Measurements from ENCODE around the gene SPSB4.

Gene SPSB4

GRCh38 chr3:141055536-141056445 lies 4.6 kb downstream of the SPSB4 start:
- ATAC-seq: no peak
- TF ChIP-seq ZNF70 (CRISPR knock-in tag; IDR thresholded peaks at IDR 0.05) (no peak), GLIS3 (CRISPR knock-in tag; IDR thresholded peaks at IDR 0.05) (no peak)

DNA sequence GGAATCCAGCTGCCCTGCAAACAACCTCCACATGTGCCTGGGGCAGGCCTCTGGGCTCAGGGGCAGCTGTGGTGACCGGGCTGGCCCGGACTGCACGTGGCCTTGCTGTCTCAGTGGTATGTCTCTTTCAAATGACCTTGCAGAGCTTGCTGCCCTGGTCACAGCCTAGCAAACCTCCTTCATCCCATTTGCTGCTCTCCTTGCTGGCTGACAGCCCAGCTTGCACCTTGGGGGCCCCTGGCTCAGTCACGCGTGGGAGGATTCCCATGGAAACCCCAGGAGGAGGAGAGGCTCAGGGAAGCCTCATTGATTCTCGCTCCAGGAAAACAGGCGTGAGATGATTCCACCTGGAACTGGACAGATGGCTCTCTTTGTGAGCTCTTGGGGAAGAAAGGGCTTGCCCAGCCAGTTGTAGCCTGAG lies 5.6 kb downstream of the SPSB4 start:
- ATAC-seq: no peak
- TF ChIP-seq ZNF70 (CRISPR knock-in tag; IDR thresholded peaks at IDR 0.05) (no peak), OSR1 (CRISPR knock-in tag; IDR thresholded peaks at IDR 0.05) (no peak), BACH2 (CRISPR knock-in tag; IDR thresholded peaks at IDR 0.05; ENCODE audit: borderline replicate concordance) (no peak), ZFP30 (CRISPR knock-in tag; IDR thresholded peaks at IDR 0.05) (no peak), CSRNP3 (CRISPR knock-in tag; IDR thresholded peaks at IDR 0.05) (no peak), POU6F1 (CRISPR knock-in tag; IDR thresholded peaks at IDR 0.05; ENCODE audit: borderline replicate concordance, low read depth) (no peak), ZNF8 (CRISPR knock-in tag; IDR thresholded peaks at IDR 0.05) (no peak), CSDC2 (CRISPR knock-in tag; IDR thresholded peaks at IDR 0.05) (no peak), ZFP3 (CRISPR knock-in tag; IDR thresholded peaks at IDR 0.05) (no peak), GLIS3 (CRISPR knock-in tag; IDR thresholded peaks at IDR 0.05) (no peak), RARB (CRISPR knock-in tag; IDR thresholded peaks at IDR 0.05) (no peak), ISL1 (CRISPR knock-in tag; IDR thresholded peaks at IDR 0.05) (no peak), TOX (CRISPR knock-in tag; IDR thresholded peaks at IDR 0.05; ENCODE audit: borderline replicate concordance) (no peak), ZC3H10 (CRISPR knock-in tag; IDR thresholded peaks at IDR 0.05) (no peak), PPARA (CRISPR knock-in tag; IDR thresholded peaks at IDR 0.05; ENCODE audit: borderline replicate concordance) (no peak), ARNTL (CRISPR knock-in tag; IDR thresholded peaks at IDR 0.05; ENCODE audit: borderline replicate concordance, low read depth) (no peak), TSHZ2 (CRISPR knock-in tag; IDR thresholded peaks at IDR 0.05) (no peak), SNAI2 (CRISPR knock-in tag; IDR thresholded peaks at IDR 0.05) (no peak)
- TF ChIP-seq, protein P1, sequence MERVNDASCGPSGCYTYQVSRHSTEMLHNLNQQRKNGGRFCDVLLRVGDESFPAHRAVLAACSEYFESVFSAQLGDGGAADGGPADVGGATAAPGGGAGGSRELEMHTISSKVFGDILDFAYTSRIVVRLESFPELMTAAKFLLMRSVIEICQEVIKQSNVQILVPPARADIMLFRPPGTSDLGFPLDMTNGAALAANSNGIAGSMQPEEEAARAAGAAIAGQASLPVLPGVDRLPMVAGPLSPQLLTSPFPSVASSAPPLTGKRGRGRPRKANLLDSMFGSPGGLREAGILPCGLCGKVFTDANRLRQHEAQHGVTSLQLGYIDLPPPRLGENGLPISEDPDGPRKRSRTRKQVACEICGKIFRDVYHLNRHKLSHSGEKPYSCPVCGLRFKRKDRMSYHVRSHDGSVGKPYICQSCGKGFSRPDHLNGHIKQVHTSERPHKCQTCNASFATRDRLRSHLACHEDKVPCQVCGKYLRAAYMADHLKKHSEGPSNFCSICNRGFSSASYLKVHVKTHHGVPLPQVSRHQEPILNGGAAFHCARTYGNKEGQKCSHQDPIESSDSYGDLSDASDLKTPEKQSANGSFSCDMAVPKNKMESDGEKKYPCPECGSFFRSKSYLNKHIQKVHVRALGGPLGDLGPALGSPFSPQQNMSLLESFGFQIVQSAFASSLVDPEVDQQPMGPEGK (CRISPR knock-in tag; IDR thresholded peaks at IDR 0.05; ENCODE audit: borderline replicate concordance): no peak
- TF ChIP-seq, protein P2, sequence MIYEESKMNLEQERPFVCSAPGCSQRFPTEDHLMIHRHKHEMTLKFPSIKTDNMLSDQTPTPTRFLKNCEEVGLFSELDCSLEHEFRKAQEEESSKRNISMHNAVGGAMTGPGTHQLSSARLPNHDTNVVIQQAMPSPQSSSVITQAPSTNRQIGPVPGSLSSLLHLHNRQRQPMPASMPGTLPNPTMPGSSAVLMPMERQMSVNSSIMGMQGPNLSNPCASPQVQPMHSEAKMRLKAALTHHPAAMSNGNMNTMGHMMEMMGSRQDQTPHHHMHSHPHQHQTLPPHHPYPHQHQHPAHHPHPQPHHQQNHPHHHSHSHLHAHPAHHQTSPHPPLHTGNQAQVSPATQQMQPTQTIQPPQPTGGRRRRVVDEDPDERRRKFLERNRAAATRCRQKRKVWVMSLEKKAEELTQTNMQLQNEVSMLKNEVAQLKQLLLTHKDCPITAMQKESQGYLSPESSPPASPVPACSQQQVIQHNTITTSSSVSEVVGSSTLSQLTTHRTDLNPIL (CRISPR knock-in tag; IDR thresholded peaks at IDR 0.05; ENCODE audit: low read depth): no peak

DNA sequence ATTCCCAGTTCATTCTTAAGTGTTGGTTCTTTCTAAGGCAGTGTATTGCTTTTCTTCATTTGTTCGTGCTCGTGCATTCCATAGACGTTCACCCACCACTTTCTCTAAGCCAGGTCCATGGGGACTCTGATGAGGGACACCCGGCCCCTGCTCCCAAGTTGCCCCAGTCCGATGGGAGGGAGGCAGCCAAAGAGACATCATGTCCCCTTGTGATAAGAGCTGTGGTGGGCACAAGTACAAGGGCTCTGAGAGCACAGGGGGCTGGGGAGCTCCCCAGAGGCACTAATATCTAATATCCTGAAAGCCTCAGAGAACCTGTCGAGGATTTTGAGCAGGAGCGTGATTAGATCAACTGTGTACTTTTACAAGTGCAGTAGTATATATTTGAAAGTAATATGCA lies 6.3 kb downstream of the SPSB4 start:
- ATAC-seq: no peak
- TF ChIP-seq GLIS3 (CRISPR knock-in tag; IDR thresholded peaks at IDR 0.05) (no peak), PPARA (CRISPR knock-in tag; IDR thresholded peaks at IDR 0.05; ENCODE audit: borderline replicate concordance) (no peak), ZFP30 (CRISPR knock-in tag; IDR thresholded peaks at IDR 0.05) (no peak), ISL1 (CRISPR knock-in tag; IDR thresholded peaks at IDR 0.05) (no peak), POU6F1 (CRISPR knock-in tag; IDR thresholded peaks at IDR 0.05; ENCODE audit: borderline replicate concordance, low read depth) (no peak), ZNF565 (CRISPR knock-in tag; conservative IDR thresholded peaks at IDR 0.05; ENCODE audit: low read depth) (no peak), TOX (CRISPR knock-in tag; IDR thresholded peaks at IDR 0.05; ENCODE audit: borderline replicate concordance) (no peak), ZC3H10 (CRISPR knock-in tag; IDR thresholded peaks at IDR 0.05) (no peak), BACH2 (CRISPR knock-in tag; IDR thresholded peaks at IDR 0.05; ENCODE audit: borderline replicate concordance) (no peak), TCF4 (CRISPR knock-in tag; IDR thresholded peaks at IDR 0.05; ENCODE audit: borderline replicate concordance) (no peak), OSR1 (CRISPR knock-in tag; IDR thresholded peaks at IDR 0.05) (no peak), ZFP3 (CRISPR knock-in tag; IDR thresholded peaks at IDR 0.05) (no peak), ESRRG (CRISPR knock-in tag; IDR thresholded peaks at IDR 0.05) (no peak), SNAI2 (CRISPR knock-in tag; IDR thresholded peaks at IDR 0.05) (no peak), CSDC2 (CRISPR knock-in tag; IDR thresholded peaks at IDR 0.05) (no peak), RARB (CRISPR knock-in tag; IDR thresholded peaks at IDR 0.05) (no peak), ZNF70 (CRISPR knock-in tag; IDR thresholded peaks at IDR 0.05) (no peak)
- TF ChIP-seq, protein P1 (CRISPR knock-in tag; IDR thresholded peaks at IDR 0.05; ENCODE audit: borderline replicate concordance): no peak
